Karpas-422 (cell line): Measurements from ENCODE around the gene DACH1. TPM values are rescaled to one million over a fixed set of nuclear protein-coding genes. Genes with fewer than 3 reads are reported as not detected.

Experiments used
- DNase-seq: peaks from one replicate; pipeline ENCODE4 v3.0.0-alpha.2; 2015
- H2AFZ ChIP-seq: fragments of 200-600 bp; sonication (generic); 2 replicates; pipeline ENCODE4 v1.6.1; 2014; ENCODE audit warnings: antibody characterized with exemption, low read length, mixed read lengths
- H3K27ac ChIP-seq: fragments of 200-600 bp; sonication (generic); 2 replicates; pipeline ENCODE4 v1.5.1; 2014; ENCODE audit warnings: mild to moderate bottlenecking, low read length, moderate library complexity
- H3K27me3 ChIP-seq: fragments of 200-600 bp; sonication (generic); 2 replicates; pipeline ENCODE4 v1.6.1; 2014; ENCODE audit warnings: low read length, mixed read lengths
- H3K36me3 ChIP-seq: fragments of 200-600 bp; sonication (generic); 2 replicates; pipeline ENCODE4 v1.6.1; 2014; ENCODE audit warnings: low read length, mixed read lengths; ENCODE audit not compliant: insufficient read depth
- H3K4me1 ChIP-seq: fragments of 200-600 bp; sonication (generic); 2 replicates; pipeline ENCODE4 v1.6.1; 2014; ENCODE audit warnings: mild to moderate bottlenecking, low read length, mixed read lengths
- H3K4me2 ChIP-seq: fragments of 200-600 bp; sonication (generic); 2 replicates; pipeline ENCODE4 v1.6.1; 2014; ENCODE audit warnings: low read length, low read depth, mild to moderate bottlenecking; ENCODE audit not compliant: poor library complexity, severe bottlenecking
- H3K4me3 ChIP-seq: fragments of 200-600 bp; sonication (generic); 2 replicates; pipeline ENCODE4 v1.5.1; 2014; ENCODE audit warnings: mild to moderate bottlenecking, antibody characterized with exemption, low read length, mixed read lengths
- H3K79me2 ChIP-seq: fragments of 200-600 bp; sonication (generic); 2 replicates; pipeline ENCODE4 v1.6.1; 2014; ENCODE audit warnings: mild to moderate bottlenecking, low read length, mixed read lengths
- H3K9ac ChIP-seq: fragments of 200-600 bp; sonication (generic); 2 replicates; pipeline ENCODE4 v1.6.0; 2014; ENCODE audit warnings: low read length
- H3K9me2 ChIP-seq: fragments of 200-600 bp; sonication (generic), shearing (Covaris generic); replicated peaks from 2 replicates; pipeline ENCODE4 v1.6.0; 2014; ENCODE audit warnings: mild to moderate bottlenecking, low read length, moderate library complexity; ENCODE audit not compliant: insufficient read depth
- H3K9me3 ChIP-seq: fragments of 300-700, 200-600 bp; sonication (generic); 2 replicates; pipeline ENCODE4 v1.6.1; 2014; ENCODE audit warnings: low read length, mixed read lengths
- H4K20me1 ChIP-seq: fragments of 200-600 bp; sonication (generic); 2 replicates; pipeline ENCODE4 v1.6.1; 2014; ENCODE audit warnings: mild to moderate bottlenecking, antibody characterized with exemption, low read length, low read depth; ENCODE audit not compliant: insufficient read depth
- total RNA-seq: library from RNA; depleted of rRNA; stranded (reverse); fragments of >200 nt; shearing (Covaris generic); gene quantifications from 2 replicates; pipeline ENCODE4 v1.2.3, GENCODE V29; 2014; ENCODE audit warnings: low replicate concordance

DACH1 gene
- total RNA-seq, 1 experiment from 2014 or later = not detected

GRCh38 chr13:71396149-71396548 is 470.9 kb downstream of the DACH1 start:
- Histone ChIP-seq H3K36me3 (no peaks in the 10 kb centered on the region), H4K20me1 (no peaks in the 10 kb centered on the region), H3K4me3 (no peak overlapping the region), H3K27me3 (no peaks in the 10 kb centered on the region), H3K27ac (no peak overlapping the region), H3K4me1 (no peaks in the 10 kb centered on the region), H3K79me2 (no peaks in the 10 kb centered on the region), H3K4me2 (no peak overlapping the region), H3K9me3 (peaks cover 25% of the 10 kb centered on the region), H3K9me2 (no peaks in the 10 kb centered on the region), H2AFZ (no peak overlapping the region), H3K9ac (no peak overlapping the region)
- no peak for DNase-seq

- no peak overlapping the region for H3K4me2 ChIP-seq
- no peaks in the 10 kb centered on the region for H4K20me1 ChIP-seq
- H3K27ac ChIP-seq = no peak overlapping the region
- no peaks in the 10 kb centered on the region for H3K79me2 ChIP-seq
- H3K4me3 ChIP-seq = no peak overlapping the region
- H3K9ac ChIP-seq = no peak overlapping the region
- H3K27me3 ChIP-seq = no peaks in the 10 kb centered on the region
- H3K9me3 ChIP-seq = peaks cover 23% of the 10 kb centered on the region
- no peak overlapping the region for H2AFZ ChIP-seq
- H3K4me1 ChIP-seq = no peaks in the 10 kb centered on the region
- H3K36me3 ChIP-seq = no peaks in the 10 kb centered on the region
- no peaks in the 10 kb centered on the region for H3K9me2 ChIP-seq
- no peak for DNase-seq
Observed at GRCh38 chr13:71395053-71395452, 472.0 kb downstream of the DACH1 start.

DNA sequence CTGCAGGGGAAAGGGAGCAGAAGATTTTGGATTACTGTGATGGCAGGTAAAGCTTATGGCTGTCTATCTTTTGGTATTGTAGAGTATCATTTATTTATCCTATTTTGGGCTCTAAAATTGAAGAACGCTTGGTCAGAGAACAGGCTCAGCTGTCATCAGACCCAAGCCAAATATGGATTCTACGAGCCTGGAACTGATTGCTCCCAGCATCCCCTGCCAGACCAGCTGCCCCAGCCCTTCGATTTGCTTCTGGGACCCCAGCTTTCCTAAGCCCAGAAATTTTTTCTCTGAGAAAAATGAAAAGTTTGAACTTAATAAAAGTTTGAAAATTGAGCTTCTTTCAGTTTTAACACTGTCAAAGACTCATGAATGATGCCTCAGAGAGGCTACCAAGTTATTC is 472.8 kb downstream of the DACH1 start:
- Histone ChIP-seq H4K20me1 (no peaks in the 10 kb centered on the region), H3K27ac (no peak overlapping the region), H2AFZ (no peak overlapping the region), H3K4me3 (no peak overlapping the region), H3K9me3 (peaks cover 22% of the 10 kb centered on the region), H3K4me1 (no peaks in the 10 kb centered on the region), H3K9ac (no peak overlapping the region), H3K36me3 (no peaks in the 10 kb centered on the region), H3K27me3 (no peaks in the 10 kb centered on the region), H3K9me2 (no peaks in the 10 kb centered on the region), H3K79me2 (no peaks in the 10 kb centered on the region), H3K4me2 (no peak overlapping the region)
- DNase-seq = no peak
